Smooth muscle cell (in vitro differentiated cells): ENCODE data around the gene WDR47. TPM values are rescaled to one million over a fixed set of nuclear protein-coding genes. Genes with fewer than 3 reads are reported as not detected.
A peak's percentile ranks its signal among the peaks of the same experiment; 100 is the strongest.

Experiments
- DNase-seq: peaks from one replicate; lab custom pipeline; 2025; ENCODE audit not compliant: unreplicated experiment; lab: John Stamatoyannopoulos, UW
- H2AFZ ChIP-seq: fragments of 200-600 bp; sonication (generic); 2 replicates; pipeline ENCODE4 v1.6.0; 2016; ENCODE audit warnings: antibody characterized with exemption, low read depth, mild to moderate bottlenecking
- H3F3A ChIP-seq: fragments of 200-600 bp; sonication (generic); 2 replicates; pipeline ENCODE4 v1.6.0; 2017; ENCODE audit warnings: antibody characterized with exemption, low read depth
- H3K27ac ChIP-seq: fragments of 200-600 bp; sonication (generic); 2 replicates; pipeline ENCODE4 v1.5.1; 2016; ENCODE audit warnings: low read depth, mild to moderate bottlenecking
- H3K27me3 ChIP-seq: fragments of 200-600 bp; sonication (generic); 2 replicates; pipeline ENCODE4 v1.6.1; 2016; ENCODE audit warnings: low read depth, mild to moderate bottlenecking
- H3K36me3 ChIP-seq: fragments of 200-600 bp; sonication (generic); 2 replicates; pipeline ENCODE4 v1.5.1; 2016; ENCODE audit warnings: low read depth
- H3K4me1 ChIP-seq: fragments of 200-600 bp; sonication (generic); 2 replicates; pipeline ENCODE4 v1.5.1; 2016; ENCODE audit warnings: low read depth
- H3K4me2 ChIP-seq: fragments of 200-600 bp; sonication (generic); 2 replicates; pipeline ENCODE4 v1.6.0; 2016; ENCODE audit warnings: mild to moderate bottlenecking
- H3K4me3 ChIP-seq: fragments of 200-600 bp; sonication (generic); 2 replicates; pipeline ENCODE4 v1.5.1; 2016; ENCODE audit warnings: mild to moderate bottlenecking
- H3K79me2 ChIP-seq: fragments of 200-600 bp; sonication (generic); 2 replicates; pipeline ENCODE4 v1.6.0; 2016; ENCODE audit warnings: low read depth, mild to moderate bottlenecking
- H3K9ac ChIP-seq: fragments of 200-600 bp; sonication (generic); 2 replicates; pipeline ENCODE4 v1.6.0; 2016; ENCODE audit warnings: low read depth
- H3K9me3 ChIP-seq: fragments of 200-600 bp; sonication (generic); replicated peaks from 2 replicates; pipeline ENCODE4 v1.5.1; 2016; ENCODE audit warnings: low read depth
- H4K20me1 ChIP-seq: fragments of 200-600 bp; sonication (generic); 2 replicates; pipeline ENCODE4 v1.6.0; 2016; ENCODE audit warnings: low read depth
- WGBS: methylation state at CpG from one replicate; pipeline ENCODE4 v1.1.7; 2016; ENCODE audit warnings: low lambda C conversion rate; 5-methylcytosine and 5-hydroxymethylcytosine counted together
- polyA plus RNA-seq: library from polyadenylated mRNA; unstranded; fragments of >200 nt; fragmentation: Nextera tagmentation; extraction: Ambion mirVana; gene quantifications from 2 replicates; pipeline ENCODE4 v1.2.1, GENCODE V29; 2016
- total RNA-seq: library from RNA; depleted of rRNA; stranded (reverse); fragments of >200 nt; gene quantifications from 2 replicates; pipeline ENCODE4 v1.2.3, GENCODE V29; 2014
- TF ChIP-seq, protein P1 (sequence below): fragments of 200-600 bp; sonication (generic); IDR thresholded peaks from 2 replicates; pipeline ENCODE4 v1.5.1; 2017; ENCODE audit warnings: borderline replicate concordance, mild to moderate bottlenecking, antibody characterized with exemption; ENCODE audit not compliant: insufficient read depth, poor library complexity, severe bottlenecking

Gene WDR47
- total and polyA plus RNA-seq, 2 experiments from 2014 or later = 5.8 to 16.0 TPM

DNA sequence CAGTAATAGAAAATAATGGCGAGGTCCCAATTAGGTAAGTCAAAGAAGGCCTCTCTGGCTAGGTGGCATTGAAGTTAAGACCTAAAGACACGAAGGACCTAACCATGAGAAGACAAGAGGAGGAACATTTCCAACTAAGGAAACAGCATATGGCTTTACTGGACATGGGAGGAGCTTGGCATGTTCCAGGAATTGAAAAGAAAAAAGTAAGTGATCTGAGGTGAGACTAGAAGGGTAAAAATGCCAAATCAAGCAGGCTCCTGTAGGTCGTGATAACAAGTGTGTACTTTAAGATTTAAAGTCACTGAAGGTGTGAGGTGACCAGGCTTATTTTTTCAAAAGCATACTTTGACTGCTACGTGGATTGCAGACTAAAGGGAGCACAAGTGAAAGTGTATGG is 65.2 kb downstream of the WDR47 start:
- Histone ChIP-seq H4K20me1 (no peaks in the 10 kb centered on the region), H3K27ac (no peak overlapping the region), H3K9me3 (no peaks in the 10 kb centered on the region), H3F3A (no peaks in the 10 kb centered on the region), H3K27me3 (no peaks in the 10 kb centered on the region), H3K79me2 (no peaks in the 10 kb centered on the region), H3K4me2 (no peak overlapping the region), H3K36me3 (no peaks in the 10 kb centered on the region), H2AFZ (no peak overlapping the region), H3K4me1 (no peaks in the 10 kb centered on the region), H3K4me3 (no peak overlapping the region), H3K9ac (no peak overlapping the region)
- DNase-seq = no peak
- TF ChIP-seq, protein P1, sequence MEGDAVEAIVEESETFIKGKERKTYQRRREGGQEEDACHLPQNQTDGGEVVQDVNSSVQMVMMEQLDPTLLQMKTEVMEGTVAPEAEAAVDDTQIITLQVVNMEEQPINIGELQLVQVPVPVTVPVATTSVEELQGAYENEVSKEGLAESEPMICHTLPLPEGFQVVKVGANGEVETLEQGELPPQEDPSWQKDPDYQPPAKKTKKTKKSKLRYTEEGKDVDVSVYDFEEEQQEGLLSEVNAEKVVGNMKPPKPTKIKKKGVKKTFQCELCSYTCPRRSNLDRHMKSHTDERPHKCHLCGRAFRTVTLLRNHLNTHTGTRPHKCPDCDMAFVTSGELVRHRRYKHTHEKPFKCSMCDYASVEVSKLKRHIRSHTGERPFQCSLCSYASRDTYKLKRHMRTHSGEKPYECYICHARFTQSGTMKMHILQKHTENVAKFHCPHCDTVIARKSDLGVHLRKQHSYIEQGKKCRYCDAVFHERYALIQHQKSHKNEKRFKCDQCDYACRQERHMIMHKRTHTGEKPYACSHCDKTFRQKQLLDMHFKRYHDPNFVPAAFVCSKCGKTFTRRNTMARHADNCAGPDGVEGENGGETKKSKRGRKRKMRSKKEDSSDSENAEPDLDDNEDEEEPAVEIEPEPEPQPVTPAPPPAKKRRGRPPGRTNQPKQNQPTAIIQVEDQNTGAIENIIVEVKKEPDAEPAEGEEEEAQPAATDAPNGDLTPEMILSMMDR = no peak
- WGBS = 94% methylated on average over 4 of the region's 4 CpGs

DNA sequence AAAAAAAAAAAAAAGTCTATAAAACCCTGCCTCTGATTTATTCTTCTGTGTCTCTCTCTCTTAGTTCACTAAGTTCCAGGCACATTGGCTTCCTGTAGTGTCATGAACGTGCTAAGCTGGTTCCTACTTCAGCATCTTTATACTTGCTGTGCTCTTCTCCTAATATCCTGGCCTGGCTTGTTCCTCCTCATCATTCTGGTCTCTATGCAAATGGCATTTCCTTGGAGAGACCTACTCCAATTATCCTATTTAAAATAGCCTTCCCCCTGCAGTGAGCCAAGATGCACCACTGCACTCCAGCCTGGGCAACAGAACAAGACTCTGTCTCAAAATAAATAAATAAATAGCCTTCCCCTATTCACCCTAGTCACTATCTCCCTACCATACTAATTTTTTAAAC is 69.0 kb downstream of the WDR47 start:
- Histone ChIP-seq H4K20me1 (no peaks in the 10 kb centered on the region), H3K9ac (no peak overlapping the region), H2AFZ (no peak overlapping the region), H3K4me2 (no peak overlapping the region), H3K27ac (no peak overlapping the region), H3K9me3 (no peaks in the 10 kb centered on the region), H3K79me2 (no peaks in the 10 kb centered on the region), H3K4me1 (no peaks in the 10 kb centered on the region), H3K36me3 (no peaks in the 10 kb centered on the region), H3K27me3 (no peaks in the 10 kb centered on the region), H3F3A (no peaks in the 10 kb centered on the region), H3K4me3 (no peak overlapping the region)
- no peak for DNase-seq
- 95% methylated on average over 1 of the region's 1 CpG for WGBS
- TF ChIP-seq, protein P1 = no peak

DNA sequence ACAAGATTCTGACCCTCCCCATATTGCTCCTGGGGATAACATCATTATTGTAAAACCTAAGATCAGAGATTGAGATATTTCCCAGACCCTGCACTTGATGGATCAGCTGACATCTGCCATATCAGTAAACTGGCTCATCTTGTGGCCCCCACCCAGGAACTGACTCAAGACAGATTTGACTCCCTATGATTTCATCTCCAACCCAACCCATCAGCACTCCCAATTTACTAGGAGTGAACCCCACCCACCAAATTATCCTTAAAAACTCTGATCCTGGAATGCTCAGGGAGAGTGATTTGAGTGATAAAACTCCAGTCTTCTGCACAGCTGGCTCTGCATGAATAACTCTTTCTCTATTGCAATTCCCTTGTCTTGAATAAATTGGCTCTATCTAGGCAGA is 72.6 kb downstream of the WDR47 start:
- no peaks in the 10 kb centered on the region for H3K36me3 ChIP-seq
- H3F3A ChIP-seq = no peaks in the 10 kb centered on the region
- no peaks in the 10 kb centered on the region for H3K9me3 ChIP-seq
- H3K27ac ChIP-seq = no peak overlapping the region
- no peak overlapping the region for H3K4me2 ChIP-seq
- H3K9ac ChIP-seq = no peak overlapping the region
- DNase-seq = no peak
- H3K4me1 ChIP-seq = no peaks in the 10 kb centered on the region
- no peaks in the 10 kb centered on the region for H3K27me3 ChIP-seq
- TF ChIP-seq, protein P1 = no peak
- no peak overlapping the region for H2AFZ ChIP-seq
- no peaks in the 10 kb centered on the region for H4K20me1 ChIP-seq
- H3K4me3 ChIP-seq = no peak overlapping the region
- H3K79me2 ChIP-seq = no peaks in the 10 kb centered on the region

DNA sequence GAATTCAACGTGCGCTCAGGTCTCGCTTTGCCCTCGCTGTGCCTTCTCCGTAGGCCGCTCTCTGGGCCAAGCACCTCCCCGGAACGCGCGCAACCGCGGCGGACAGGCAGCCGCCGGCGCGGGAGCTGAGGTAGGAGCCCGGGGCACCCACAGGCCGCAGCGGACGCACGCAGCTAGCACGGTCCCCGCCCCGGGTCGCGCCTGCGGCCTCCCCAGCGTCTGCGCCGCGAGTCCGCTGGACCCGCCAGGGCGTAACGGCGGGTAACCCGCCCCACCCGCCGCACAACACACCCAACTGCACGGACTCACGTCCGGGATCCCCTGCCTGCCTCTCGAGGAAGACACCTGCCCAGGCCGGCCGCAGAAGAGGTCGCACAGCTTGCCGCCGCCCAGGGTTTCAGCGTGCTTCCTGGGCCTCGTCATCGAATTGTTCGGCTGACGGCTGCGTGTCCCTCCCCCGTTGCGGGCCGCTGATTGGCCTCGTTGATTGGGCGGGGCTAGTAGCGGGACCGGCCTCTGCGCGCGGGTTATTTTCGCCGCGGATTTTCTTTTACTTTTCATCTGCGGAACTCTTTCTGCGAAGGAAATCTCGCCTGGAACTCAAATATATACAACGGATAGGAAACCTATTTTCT is 78.7 kb downstream of the WDR47 start, which contains the start of gene CLCC1:
Gene CLCC1, minus strand, starts transcription at position 433 of the 635 bp plus-strand sequence. CDS start 13,047 bp downstream, outside the sequence.
- WGBS = under 1% methylated on average over 44 of the region's 72 CpGs
- peak within 1 kb of the TSS; percentile 92 for H2AFZ ChIP-seq

More for the DNA sequence above, 78.7 kb downstream of the WDR47 start, which contains the start of gene CLCC1:
- Histone ChIP-seq H3K27me3 (no peaks in the 10 kb centered on the region), H3K9me3 (no peaks in the 10 kb centered on the region), H3K36me3 (no peaks in the 10 kb centered on the region), H3K27ac (peak within 1 kb of the TSS; percentile 82), H3K79me2 (peaks cover 44% of the 10 kb centered on the region), H3K4me1 (peaks cover 9% of the 10 kb centered on the region), H3K9ac (peak within 1 kb of the TSS; percentile 81), H3F3A (no peaks in the 10 kb centered on the region), H3K4me3 (peak within 1 kb of the TSS; percentile 72), H4K20me1 (peaks cover 24% of the 10 kb centered on the region), H3K4me2 (peak within 1 kb of the TSS; percentile 85)
- TF ChIP-seq, protein P1 = no peak
- DNase-seq = peak; percentile 82
